A673 (cell line): ENCODE data around the gene CYP1B1. TPM values are rescaled to one million over a fixed set of nuclear protein-coding genes. Genes with fewer than 3 reads are reported as not detected.
"Not testable (repeated sequence)": the region's sequence is repeated elsewhere in the genome, so short reads cannot be mapped to it uniquely, and the experiment has no call there.

Experiments used
- BruUV-seq: library from RNA; stranded (reverse); fragments of 400-500 nt; replicated peaks from 2 replicates; lab custom pipeline; 2021; lab: Mats Ljungman, UMichigan
- CTCF ChIA-PET: fragments of 300-600 bp; sonication (Branson Sonifier 250); formaldehyde crosslinking; loops from one replicate; lab custom pipeline; 2022; ENCODE audit warnings: antibody characterized with exemption; lab: Charles Lee
- POLR2A ChIA-PET: fragments of 300-600 bp; sonication (Branson Sonifier 250); formaldehyde crosslinking; loops from one replicate; lab custom pipeline; 2022; ENCODE audit warnings: antibody characterized with exemption; ENCODE audit not compliant: low non-redundant PET; lab: Charles Lee
- DNase-seq: peaks from one replicate; pipeline ENCODE4 v3.0.0-alpha.2; 2015; ENCODE audit warnings: low spot score
- H3K27ac ChIP-seq: fragments of 200-600 bp; sonication (generic); 2 replicates; pipeline ENCODE4 v1.5.1; 2016; ENCODE audit warnings: mixed run types, low read depth, mild to moderate bottlenecking, mixed read lengths, antibody characterized with exemption, low read length; ENCODE audit not compliant: poor library complexity, severe bottlenecking
- H3K27me3 ChIP-seq: fragments of 200-600 bp; sonication (generic); replicated peaks from 2 replicates; pipeline ENCODE4 v1.6.1; 2017; ENCODE audit warnings: mixed run types, low read depth, mild to moderate bottlenecking, mixed read lengths, antibody characterized with exemption, low read length; ENCODE audit not compliant: insufficient read depth, poor library complexity
- H3K36me3 ChIP-seq: fragments of 200-600 bp; sonication (generic); 2 replicates; pipeline ENCODE4 v1.6.1; 2016; ENCODE audit warnings: mixed run types, mild to moderate bottlenecking, mixed read lengths, antibody characterized with exemption, low read length; ENCODE audit not compliant: insufficient read depth, poor library complexity, severe bottlenecking
- H3K4me1 ChIP-seq: fragments of 200-600 bp; sonication (generic); 2 replicates; pipeline ENCODE4 v1.6.1; 2017; ENCODE audit warnings: mixed run types, mild to moderate bottlenecking, mixed read lengths, antibody characterized with exemption, low read length; ENCODE audit not compliant: insufficient read depth, poor library complexity, severe bottlenecking
- H3K4me3 ChIP-seq: fragments of 200-600 bp; sonication (generic); 2 replicates; pipeline ENCODE4 v1.5.1; 2016; ENCODE audit warnings: low read depth, mixed run types, mild to moderate bottlenecking, mixed read lengths, low read length; ENCODE audit not compliant: poor library complexity, severe bottlenecking
- H3K9me3 ChIP-seq: fragments of 200-600 bp; sonication (generic); 2 replicates; pipeline ENCODE4 v1.6.1; 2016; ENCODE audit warnings: mixed run types, low read depth, mild to moderate bottlenecking, mixed read lengths, antibody characterized with exemption, low read length; ENCODE audit not compliant: poor library complexity, severe bottlenecking
- EZH2 ChIP-seq: fragments of 200-600 bp; sonication (generic); IDR thresholded peaks from 2 replicates; pipeline ENCODE4 v1.6.1; 2017; ENCODE audit warnings: borderline replicate concordance, low read depth, mild to moderate bottlenecking, mixed read lengths, antibody characterized with exemption, low read length; ENCODE audit not compliant: poor library complexity, severe bottlenecking
- intact Hi-C: fragments of 100-400 bp; cut with micrococcal nuclease; formaldehyde crosslinking; loops from one replicate; pipeline ENCODE4 v1.10.0; 2022; ENCODE audit not compliant: unreplicated experiment
- total RNA-seq: library from RNA; stranded (reverse); gene quantifications from 2 replicates; pipeline ENCODE4 v1.2.3, GENCODE V29; 2021
- TF ChIP-seq, protein P1 (sequence below): fragments of 300-800, 200-600 bp; sonication (generic); conservative IDR thresholded peaks from 2 replicates; pipeline ENCODE4 v1.5.1; 2017; ENCODE audit warnings: low read depth, mild to moderate bottlenecking, antibody characterized with exemption, low read length, moderate library complexity, mixed read lengths

CYP1B1 gene
- total RNA-seq, 1 experiment from 2014 or later, result 0.92 TPM

DNA sequence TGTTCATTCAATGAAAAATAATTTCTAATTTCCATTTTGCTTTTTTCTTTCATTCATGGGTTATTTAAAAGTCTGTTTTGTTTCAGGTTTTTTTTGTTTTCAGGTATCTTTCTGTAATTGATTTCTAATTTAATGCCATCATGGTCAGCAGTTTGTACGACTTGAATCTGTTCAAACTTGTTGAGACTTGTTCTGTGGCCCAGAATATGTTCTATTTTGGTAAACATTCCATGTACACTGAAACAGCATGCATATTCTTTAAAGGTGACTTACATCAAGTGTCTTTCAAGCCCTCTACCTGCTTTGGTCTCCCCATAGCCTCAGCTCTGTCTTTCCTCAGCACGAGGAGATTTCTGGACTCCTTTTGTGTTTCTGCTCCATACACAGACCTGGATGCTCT is 49.1 kb downstream of the CYP1B1 start:
- Histone ChIP-seq H3K4me1 (no peaks in the 10 kb centered on the region), H3K27me3 (peaks cover 15% of the 10 kb centered on the region), H3K27ac (no peak overlapping the region), H3K36me3 (no peaks in the 10 kb centered on the region), H3K4me3 (no peak overlapping the region), H3K9me3 (no peaks in the 10 kb centered on the region)
- TF ChIP-seq, protein P1, sequence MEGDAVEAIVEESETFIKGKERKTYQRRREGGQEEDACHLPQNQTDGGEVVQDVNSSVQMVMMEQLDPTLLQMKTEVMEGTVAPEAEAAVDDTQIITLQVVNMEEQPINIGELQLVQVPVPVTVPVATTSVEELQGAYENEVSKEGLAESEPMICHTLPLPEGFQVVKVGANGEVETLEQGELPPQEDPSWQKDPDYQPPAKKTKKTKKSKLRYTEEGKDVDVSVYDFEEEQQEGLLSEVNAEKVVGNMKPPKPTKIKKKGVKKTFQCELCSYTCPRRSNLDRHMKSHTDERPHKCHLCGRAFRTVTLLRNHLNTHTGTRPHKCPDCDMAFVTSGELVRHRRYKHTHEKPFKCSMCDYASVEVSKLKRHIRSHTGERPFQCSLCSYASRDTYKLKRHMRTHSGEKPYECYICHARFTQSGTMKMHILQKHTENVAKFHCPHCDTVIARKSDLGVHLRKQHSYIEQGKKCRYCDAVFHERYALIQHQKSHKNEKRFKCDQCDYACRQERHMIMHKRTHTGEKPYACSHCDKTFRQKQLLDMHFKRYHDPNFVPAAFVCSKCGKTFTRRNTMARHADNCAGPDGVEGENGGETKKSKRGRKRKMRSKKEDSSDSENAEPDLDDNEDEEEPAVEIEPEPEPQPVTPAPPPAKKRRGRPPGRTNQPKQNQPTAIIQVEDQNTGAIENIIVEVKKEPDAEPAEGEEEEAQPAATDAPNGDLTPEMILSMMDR, result no peak
- no peak for TF ChIP-seq EZH2
- CTCF ChIA-PET, result no interaction called here
- POLR2A ChIA-PET, result no interaction called here
- DNase-seq, result no peak
- intact Hi-C loops, result no loop called here
- BruUV-seq, result no TSS peak

DNA sequence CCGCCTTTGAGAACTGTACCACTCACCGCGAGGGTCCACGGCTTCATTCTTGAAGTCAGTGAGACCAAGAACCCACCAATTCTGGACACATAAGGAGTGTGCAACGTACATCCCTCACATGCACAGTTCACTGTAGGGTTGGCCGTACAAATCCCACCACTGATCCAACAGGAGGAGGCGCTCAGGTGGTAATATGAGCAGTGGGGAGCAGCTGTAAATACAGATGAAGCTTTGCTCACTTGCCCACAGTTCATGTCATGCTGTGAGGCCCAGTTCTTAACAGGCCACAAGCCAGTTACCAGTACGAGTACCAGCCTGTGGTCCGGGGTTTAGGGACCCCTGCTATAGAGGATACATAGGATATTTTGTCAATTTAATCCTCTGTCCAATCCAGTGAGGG is 54.4 kb downstream of the CYP1B1 start:
- ChIA-PET POLR2A (no interaction called here), CTCF (no interaction called here)
- Histone ChIP-seq H3K27me3 (peaks cover 8% of the 10 kb centered on the region), H3K4me1 (no peaks in the 10 kb centered on the region), H3K27ac (no peak overlapping the region), H3K9me3 (no peaks in the 10 kb centered on the region), H3K36me3 (no peaks in the 10 kb centered on the region), H3K4me3 (no peak overlapping the region)
- no TSS peak for BruUV-seq
- no peak for TF ChIP-seq EZH2
- TF ChIP-seq, protein P1, result no peak
- intact Hi-C loops, result no loop called here
- DNase-seq, result no peak

DNA sequence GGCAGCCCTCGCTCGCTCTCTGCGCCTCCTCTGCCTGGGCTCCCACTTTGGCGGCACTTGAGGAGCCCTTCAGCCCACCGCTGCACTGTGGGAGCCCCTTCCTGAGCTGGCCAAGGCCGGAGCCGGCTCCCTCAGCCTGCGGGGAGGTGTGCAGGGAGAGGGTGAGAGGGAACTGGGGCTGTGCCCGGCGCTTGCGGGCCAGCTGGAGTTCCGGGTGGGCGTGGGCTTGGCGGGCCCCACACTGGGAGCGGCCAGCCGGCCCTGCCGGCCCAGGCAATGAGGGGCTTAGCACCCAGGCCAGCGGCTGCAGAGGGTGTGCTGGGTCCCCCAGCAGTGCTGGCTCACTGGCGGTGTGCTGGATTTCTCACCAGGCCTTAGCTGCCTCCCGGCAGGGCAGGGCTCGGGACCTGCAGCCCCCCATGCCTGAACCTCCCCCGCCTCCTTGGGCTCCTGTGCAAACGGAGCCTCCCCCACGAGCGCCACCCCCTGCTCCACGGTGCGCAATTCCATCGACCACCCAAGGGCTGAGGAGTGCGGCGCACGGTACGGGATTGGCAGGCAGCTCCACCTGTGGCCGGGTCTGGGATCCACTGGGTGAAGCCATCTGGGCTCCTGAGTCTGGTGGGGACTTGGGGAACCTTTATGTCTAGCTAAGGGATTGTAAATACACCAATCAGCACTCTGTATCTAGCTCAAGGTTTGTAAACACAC is 55.4 kb downstream of the CYP1B1 start:
- intact Hi-C loops, H3K4me1 ChIP-seq, H3K9me3 ChIP-seq, POLR2A ChIA-PET, H3K4me3 ChIP-seq, H3K27me3 ChIP-seq, H3K27ac ChIP-seq, DNase-seq, BruUV-seq, CTCF ChIA-PET, H3K36me3 ChIP-seq: not testable (repeated sequence)

DNA sequence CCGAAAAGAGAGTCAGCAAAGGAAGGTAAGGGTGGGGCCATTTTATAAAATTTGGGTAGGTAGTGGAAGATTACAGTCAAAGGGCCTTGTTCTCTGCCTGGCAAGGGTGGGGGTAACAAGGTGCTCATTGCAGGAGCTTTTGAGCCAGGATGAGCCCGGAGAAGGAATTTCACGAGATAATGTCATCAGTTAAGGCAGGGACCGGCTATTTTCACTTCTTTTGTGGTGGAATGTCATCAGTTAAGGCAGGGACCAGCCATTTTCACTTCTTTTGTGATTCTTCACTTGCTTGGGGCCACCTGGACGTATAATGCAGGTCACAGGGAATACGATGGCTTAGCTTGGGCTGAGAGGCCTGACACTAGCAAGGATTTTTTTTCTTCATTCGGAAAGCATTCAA is 58.1 kb downstream of the CYP1B1 start:
- no peaks in the 10 kb centered on the region for H3K9me3 ChIP-seq
- H3K36me3 ChIP-seq, result no peaks in the 10 kb centered on the region
- ChIA-PET POLR2A (no interaction called here), CTCF (no interaction called here)
- no peak overlapping the region for H3K27ac ChIP-seq
- BruUV-seq, result no TSS peak
- no peaks in the 10 kb centered on the region for H3K4me1 ChIP-seq
- TF ChIP-seq, protein P1, result no peak
- no peak for TF ChIP-seq EZH2
- intact Hi-C loops, result no loop called here
- H3K27me3 ChIP-seq, result no peaks in the 10 kb centered on the region
- no peak overlapping the region for H3K4me3 ChIP-seq
- DNase-seq, result no peak
